Hepatocyte (in vitro differentiated cells): ENCODE data around the gene MACO1. TPM values are rescaled to one million over a fixed set of nuclear protein-coding genes. Genes with fewer than 3 reads are reported as not detected.

Experiments
- DNase-seq: peaks from one replicate; pipeline ENCODE4 v3.0.0-alpha.2; 2016; ENCODE audit warnings: low spot score
- H2AFZ ChIP-seq: fragments of 200-600 bp; sonication (generic); 2 replicates; pipeline ENCODE4 v1.6.0; 2016; ENCODE audit warnings: antibody characterized with exemption, mild to moderate bottlenecking
- H3K27ac ChIP-seq: fragments of 200-600 bp; sonication (generic); 2 replicates; pipeline ENCODE4 v1.5.1; 2016; ENCODE audit warnings: mild to moderate bottlenecking
- H3K27me3 ChIP-seq: fragments of 200-600 bp; sonication (generic); 2 replicates; pipeline ENCODE4 v1.6.1; 2016
- H3K36me3 ChIP-seq: fragments of 200-600 bp; sonication (generic); replicated peaks from 2 replicates; pipeline ENCODE4 v1.5.1; 2016; ENCODE audit warnings: low read depth; ENCODE audit not compliant: insufficient read depth
- H3K4me1 ChIP-seq: fragments of 200-600 bp; sonication (generic); 2 replicates; pipeline ENCODE4 v1.5.1; 2016; ENCODE audit warnings: mild to moderate bottlenecking, moderate library complexity; ENCODE audit not compliant: insufficient read depth
- H3K4me2 ChIP-seq: fragments of 200-600 bp; sonication (generic); 2 replicates; pipeline ENCODE4 v1.6.0; 2016
- H3K4me3 ChIP-seq: fragments of 200-600 bp; sonication (generic); 2 replicates; pipeline ENCODE4 v1.5.1; 2016; ENCODE audit warnings: mild to moderate bottlenecking
- H3K79me2 ChIP-seq: fragments of 200-600 bp; sonication (generic); 2 replicates; pipeline ENCODE4 v1.6.0; 2017; ENCODE audit warnings: mild to moderate bottlenecking
- H3K9me2 ChIP-seq: fragments of 200-600 bp; sonication (generic); replicated peaks from 2 replicates; pipeline ENCODE4 v1.6.0; 2017; ENCODE audit warnings: mild to moderate bottlenecking; ENCODE audit not compliant: insufficient read depth
- H3K9me3 ChIP-seq: fragments of 200-600 bp; sonication (generic); 2 replicates; pipeline ENCODE4 v1.5.1; 2016; ENCODE audit warnings: low read depth, mild to moderate bottlenecking
- H4K20me1 ChIP-seq: fragments of 200-600 bp; sonication (generic); 2 replicates; pipeline ENCODE4 v1.6.0; 2016; ENCODE audit warnings: mild to moderate bottlenecking; ENCODE audit not compliant: insufficient read depth, poor library complexity, severe bottlenecking
- EZH2 ChIP-seq: fragments of 200-600 bp; sonication (generic); IDR thresholded peaks from 2 replicates; pipeline ENCODE4 v1.6.1; 2016; ENCODE audit warnings: antibody characterized with exemption, mild to moderate bottlenecking, borderline replicate concordance
- EZH2phosphoT487 ChIP-seq: fragments of 200-600 bp; sonication (generic); IDR thresholded peaks from one replicate; pipeline ENCODE4 v1.6.1; 2018; ENCODE audit warnings: antibody characterized with exemption, mild to moderate bottlenecking, low read depth, moderate library complexity; ENCODE audit not compliant: unreplicated experiment, severe bottlenecking
- WGBS: methylation state at CpG from one replicate; pipeline ENCODE4 v1.1.6; 2016; ENCODE audit warnings: low lambda C conversion rate; ENCODE audit errors: missing lambda C conversion rate; 5-methylcytosine and 5-hydroxymethylcytosine counted together
- polyA plus RNA-seq: library from polyadenylated mRNA; unstranded; fragments of >200 nt; fragmentation: Nextera tagmentation; extraction: Ambion mirVana; gene quantifications from 2 replicates; pipeline ENCODE4 v1.2.1, GENCODE V29; 2016
- total RNA-seq: library from RNA; depleted of rRNA; stranded (reverse); fragments of >200 nt; gene quantifications from 2 replicates; pipeline ENCODE4 v1.2.3, GENCODE V29; 2014
- TF ChIP-seq, protein P1 (sequence below): fragments of 200-600 bp; sonication (generic); IDR thresholded peaks from 2 replicates; pipeline ENCODE4 v1.5.1; 2016; ENCODE audit warnings: antibody characterized with exemption, mild to moderate bottlenecking; ENCODE audit not compliant: poor library complexity

MACO1 gene
- total and polyA plus RNA-seq, 2 experiments from 2014 or later = 14.1 to 27.0 TPM

- WGBS = 91% methylated on average over 21 of the region's 21 CpGs
- H3K4me3 ChIP-seq = no peak overlapping the region
Observed at GRCh38 chr1:25527946-25528595, 97.4 kb downstream of the MACO1 start.

GRCh38 chr1:25528881-25529517, 98.3 kb downstream of the MACO1 start:
- no peak for TF ChIP-seq EZH2

More at GRCh38 chr1:25527946-25528595, 97.4 kb downstream of the MACO1 start:
- Histone ChIP-seq H3K27me3 (no peaks in the 10 kb centered on the region), H3K4me1 (no peaks in the 10 kb centered on the region), H3K79me2 (no peaks in the 10 kb centered on the region), H4K20me1 (no peaks in the 10 kb centered on the region), H3K36me3 (no peaks in the 10 kb centered on the region), H3K9me3 (no peaks in the 10 kb centered on the region), H3K9me2 (no peaks in the 10 kb centered on the region), H3K27ac (no peak overlapping the region), H3K4me2 (no peak overlapping the region), H2AFZ (no peak overlapping the region)
- TF ChIP-seq EZH2phosphoT487 (no peak), EZH2 (no peak)
- TF ChIP-seq, protein P1, sequence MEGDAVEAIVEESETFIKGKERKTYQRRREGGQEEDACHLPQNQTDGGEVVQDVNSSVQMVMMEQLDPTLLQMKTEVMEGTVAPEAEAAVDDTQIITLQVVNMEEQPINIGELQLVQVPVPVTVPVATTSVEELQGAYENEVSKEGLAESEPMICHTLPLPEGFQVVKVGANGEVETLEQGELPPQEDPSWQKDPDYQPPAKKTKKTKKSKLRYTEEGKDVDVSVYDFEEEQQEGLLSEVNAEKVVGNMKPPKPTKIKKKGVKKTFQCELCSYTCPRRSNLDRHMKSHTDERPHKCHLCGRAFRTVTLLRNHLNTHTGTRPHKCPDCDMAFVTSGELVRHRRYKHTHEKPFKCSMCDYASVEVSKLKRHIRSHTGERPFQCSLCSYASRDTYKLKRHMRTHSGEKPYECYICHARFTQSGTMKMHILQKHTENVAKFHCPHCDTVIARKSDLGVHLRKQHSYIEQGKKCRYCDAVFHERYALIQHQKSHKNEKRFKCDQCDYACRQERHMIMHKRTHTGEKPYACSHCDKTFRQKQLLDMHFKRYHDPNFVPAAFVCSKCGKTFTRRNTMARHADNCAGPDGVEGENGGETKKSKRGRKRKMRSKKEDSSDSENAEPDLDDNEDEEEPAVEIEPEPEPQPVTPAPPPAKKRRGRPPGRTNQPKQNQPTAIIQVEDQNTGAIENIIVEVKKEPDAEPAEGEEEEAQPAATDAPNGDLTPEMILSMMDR = no peak
- no peak for DNase-seq

DNA sequence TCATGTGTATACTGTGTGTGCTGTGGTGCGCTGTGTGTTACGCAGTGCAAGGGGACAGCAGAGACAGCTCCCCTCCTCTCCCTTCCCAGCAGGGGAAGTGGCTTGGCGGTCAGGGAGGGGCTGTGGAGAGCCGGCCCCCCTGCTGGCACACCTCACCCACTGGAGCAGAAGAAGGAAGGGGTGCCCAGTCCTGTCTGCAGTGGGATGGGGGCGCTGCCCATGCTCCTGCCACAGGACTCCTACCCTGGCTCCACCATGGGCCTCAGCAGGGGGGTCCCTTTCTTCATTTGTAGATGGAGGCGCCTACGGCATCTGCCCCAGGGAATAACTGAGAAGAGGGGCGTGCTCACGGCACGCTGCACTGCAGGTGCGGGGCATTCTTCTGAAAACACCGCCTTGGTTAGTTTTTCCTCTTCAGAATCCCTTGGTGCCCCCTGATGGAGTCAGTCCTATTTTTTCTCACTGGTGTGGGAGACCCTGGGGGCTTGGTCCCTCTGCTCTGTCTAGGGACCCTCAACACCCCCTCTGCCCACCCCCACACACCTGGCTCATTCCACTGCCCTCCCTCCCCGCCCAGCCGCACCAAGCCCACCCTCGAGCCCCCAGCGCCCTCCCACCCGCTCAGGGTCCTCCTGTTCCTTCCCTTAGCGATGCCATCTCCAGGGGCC, 99.0 kb downstream of the MACO1 start:
- no peaks in the 10 kb centered on the region for H3K4me1 ChIP-seq
- no peaks in the 10 kb centered on the region for H3K9me2 ChIP-seq
- no peaks in the 10 kb centered on the region for H4K20me1 ChIP-seq
- H3K27me3 ChIP-seq = no peaks in the 10 kb centered on the region
- no peak overlapping the region for H3K27ac ChIP-seq
- no peak for DNase-seq
- H3K4me2 ChIP-seq = no peak overlapping the region
- H3K79me2 ChIP-seq = no peaks in the 10 kb centered on the region
- no peak overlapping the region for H2AFZ ChIP-seq
- 89% methylated on average over 17 of the region's 18 CpGs for WGBS
- no peaks in the 10 kb centered on the region for H3K9me3 ChIP-seq
- no peaks in the 10 kb centered on the region for H3K36me3 ChIP-seq
- no peak overlapping the region for H3K4me3 ChIP-seq
- TF ChIP-seq, protein P1 = no peak
- TF ChIP-seq EZH2 (no peak), EZH2phosphoT487 (no peak)

More at GRCh38 chr1:25528881-25529517, 98.3 kb downstream of the MACO1 start:
- Histone ChIP-seq H3K9me2 (no peaks in the 10 kb centered on the region), H3K79me2 (no peaks in the 10 kb centered on the region), H3K36me3 (no peaks in the 10 kb centered on the region), H3K27ac (no peak overlapping the region), H2AFZ (no peak overlapping the region), H3K4me1 (no peaks in the 10 kb centered on the region), H3K4me2 (no peak overlapping the region), H3K4me3 (no peak overlapping the region), H4K20me1 (no peaks in the 10 kb centered on the region), H3K9me3 (no peaks in the 10 kb centered on the region), H3K27me3 (no peaks in the 10 kb centered on the region)
- no peak for DNase-seq
- WGBS = 75% methylated on average over 7 of the region's 7 CpGs
